Vagina (tissue), 2 donors: Measurements from ENCODE around the gene RICTOR.

Experiments used
- CTCF ChIP-seq, 3 experiments: fragments of 450-650 bp in 2 of 3; fragments of 200-600 bp in 1 of 3; sonication (generic) in 1 of 3; IDR thresholded peaks; one replicate each; pipeline ENCODE4 v1.5.1; 2017 to 2019; ENCODE audit warnings: antibody characterized with exemption in 3 of 3, mild to moderate bottlenecking in 2 of 3, moderate library complexity in 2 of 3
- POLR2AphosphoS5 ChIP-seq, 2 donors: sonication (generic); formaldehyde crosslinking; IDR thresholded peaks; one replicate each; pipeline ENCODE4 v1.9.0; 2017; ENCODE audit warnings: antibody characterized with exemption in 2 of 2, mild to moderate bottlenecking in 2 of 2, low read depth in 1 of 2; ENCODE audit not compliant: insufficient read depth in 1 of 2

DNA sequence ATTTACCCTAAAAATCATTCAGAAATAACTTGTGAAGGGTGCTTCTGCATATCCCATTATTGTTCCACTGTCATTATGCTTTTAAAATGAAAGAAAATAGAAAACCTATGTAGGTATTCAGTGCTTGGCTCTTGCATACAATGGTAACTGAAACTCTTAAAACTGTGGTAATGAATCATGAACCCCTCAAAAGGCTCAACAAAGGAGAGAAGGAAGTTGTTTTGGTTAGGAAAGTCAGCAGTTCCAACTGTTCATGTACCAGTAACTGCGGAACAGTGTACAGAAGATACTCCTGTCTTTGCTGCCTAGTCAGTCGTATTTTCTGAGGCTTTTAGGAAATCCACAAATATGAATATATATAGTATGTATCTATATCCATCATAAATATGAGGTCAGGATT lies 132.3 kb downstream of the RICTOR start:
- TF ChIP-seq CTCF (IDR thresholded peaks at IDR 0.05) (no peak), POLR2AphosphoS5 (IDR thresholded peaks at IDR 0.05; ENCODE audit: insufficient read depth in 1 of 2, low read depth in 1 of 2) (no peak)
